ENCODE results near the gene SSPN. TPM values are rescaled to one million over a fixed set of nuclear protein-coding genes. Genes with fewer than 3 reads are reported as not detected.
A peak's percentile ranks its signal among the peaks of the same experiment; 100 is the strongest.

The SSPN gene
- total and polyA plus RNA-seq, 2 experiments from 2014 or later = 1.1 to 2.3 TPM

- Histone ChIP-seq H2AFZ (peak overlapping the region; percentile 21; the same call in 1 of the 2 replicates), H3K27me3 (ENCODE audit: insufficient read depth) (no peaks in the 10 kb centered on the region), H3F3A (replicated peaks; ENCODE audit: low read depth) (no peaks in the 10 kb centered on the region), H3K9me2 (ENCODE audit: insufficient read depth) (no peaks in the 10 kb centered on the region; the same call in 1 of the 2 replicates), H3K36me3 (ENCODE audit: insufficient read depth) (no peaks in the 10 kb centered on the region), H4K20me1 (replicated peaks; ENCODE audit: insufficient read depth) (no peaks in the 10 kb centered on the region), H3K4me2 (no peak overlapping the region), H3K4me1 (ENCODE audit: insufficient read depth) (peaks cover 7% of the 10 kb centered on the region), H3K4me3 (no peak overlapping the region), H3K27ac (ENCODE audit: low read depth) (no peak overlapping the region), H3K79me2 (replicated peaks; ENCODE audit: insufficient read depth) (no peaks in the 10 kb centered on the region)
- peaks cover 2% of the 10 kb centered on the region for H3K27me3 Mint-ChIP-seq (ENCODE audit: insufficient read depth, low read depth, poor library complexity)
- ATAC-seq (no peak), DNase-seq (ENCODE audit: low spot score) (no peak)
- peaks cover 33% of the 10 kb centered on the region for H3K4me1 Mint-ChIP-seq
- no peak overlapping the region for H3K27ac Mint-ChIP-seq
- no peaks in the 10 kb centered on the region for H3K36me3 Mint-ChIP-seq (ENCODE audit: low read depth)
- H3K9me3 Mint-ChIP-seq = no peaks in the 10 kb centered on the region
- TF ChIP-seq CREB1 (CRISPR knock-in tag; IDR thresholded peaks at IDR 0.05; ENCODE audit: low read depth) = no peak
- no peak for TF ChIP-seq NANOG (IDR thresholded peaks at IDR 0.05; ENCODE audit: borderline replicate concordance)
- TF ChIP-seq, protein P1, sequence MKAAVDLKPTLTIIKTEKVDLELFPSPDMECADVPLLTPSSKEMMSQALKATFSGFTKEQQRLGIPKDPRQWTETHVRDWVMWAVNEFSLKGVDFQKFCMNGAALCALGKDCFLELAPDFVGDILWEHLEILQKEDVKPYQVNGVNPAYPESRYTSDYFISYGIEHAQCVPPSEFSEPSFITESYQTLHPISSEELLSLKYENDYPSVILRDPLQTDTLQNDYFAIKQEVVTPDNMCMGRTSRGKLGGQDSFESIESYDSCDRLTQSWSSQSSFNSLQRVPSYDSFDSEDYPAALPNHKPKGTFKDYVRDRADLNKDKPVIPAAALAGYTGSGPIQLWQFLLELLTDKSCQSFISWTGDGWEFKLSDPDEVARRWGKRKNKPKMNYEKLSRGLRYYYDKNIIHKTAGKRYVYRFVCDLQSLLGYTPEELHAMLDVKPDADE (IDR thresholded peaks at IDR 0.05) = no peak
- H3K4me3 Mint-ChIP-seq = no peak overlapping the region
These were observed 42.8 kb upstream of the SSPN start for GRCh38 chr12:26152507-26153102.

DNA sequence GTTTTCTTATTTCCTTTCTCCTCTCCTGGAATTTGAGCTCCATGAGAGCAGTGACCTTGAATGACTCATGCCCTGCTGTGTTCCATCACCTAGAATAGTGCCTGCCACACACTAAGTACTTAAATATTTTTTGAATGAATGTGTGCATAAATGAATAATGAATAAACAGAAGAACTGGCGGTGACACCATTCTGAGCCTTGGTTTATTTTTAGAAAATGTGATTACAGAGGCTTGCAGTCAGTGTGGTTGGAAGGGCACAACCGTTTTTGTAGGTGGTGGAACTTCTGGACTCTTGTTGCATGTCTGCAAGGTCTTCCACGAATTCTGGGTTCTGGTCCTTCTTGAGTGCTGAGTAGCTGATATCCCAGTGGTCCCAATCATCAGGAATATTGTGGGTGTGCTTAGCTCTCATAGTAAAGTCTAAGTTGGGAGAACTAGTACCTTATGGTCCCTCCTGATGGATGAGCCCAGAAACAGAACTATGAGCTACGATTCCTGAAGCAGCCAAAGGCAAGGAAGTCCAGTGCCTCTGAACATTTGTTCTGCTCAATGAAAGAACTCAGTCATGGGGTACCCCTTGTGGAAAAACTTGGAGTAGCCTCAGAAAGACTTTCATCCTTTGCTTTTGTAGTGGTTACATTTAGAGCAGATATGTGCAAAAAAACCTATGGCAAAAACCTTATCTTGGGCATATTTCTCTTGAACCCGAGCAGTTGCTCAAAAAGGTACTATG, 41.8 kb upstream of the SSPN start:
- H3K27ac ChIP-seq (ENCODE audit: low read depth) = no peak overlapping the region
- no peaks in the 10 kb centered on the region for H3K36me3 ChIP-seq (ENCODE audit: insufficient read depth)
- no peaks in the 10 kb centered on the region for H3K27me3 ChIP-seq (ENCODE audit: insufficient read depth)
- no peak overlapping the region for H3K4me3 ChIP-seq
- no peak overlapping the region for H3K4me2 ChIP-seq
- H3K4me1 ChIP-seq (ENCODE audit: insufficient read depth) = peaks cover 12% of the 10 kb centered on the region
- ATAC-seq = no peak
- Mint-ChIP-seq H3K27me3 (ENCODE audit: insufficient read depth, low read depth, poor library complexity) (peaks cover 2% of the 10 kb centered on the region), H3K27ac (no peak overlapping the region), H3K36me3 (ENCODE audit: low read depth) (no peaks in the 10 kb centered on the region), H3K4me1 (peaks cover 37% of the 10 kb centered on the region), H3K4me3 (no peak overlapping the region), H3K9me3 (no peaks in the 10 kb centered on the region; the same call in 2 of the 3 replicates)
- no peaks in the 10 kb centered on the region for H3K79me2 ChIP-seq (replicated peaks; ENCODE audit: insufficient read depth)
- H4K20me1 ChIP-seq (replicated peaks; ENCODE audit: insufficient read depth) = no peaks in the 10 kb centered on the region
- no peak for DNase-seq (ENCODE audit: low spot score)
- H3F3A ChIP-seq (replicated peaks; ENCODE audit: low read depth) = no peaks in the 10 kb centered on the region
- H3K9me2 ChIP-seq (ENCODE audit: insufficient read depth) = no peaks in the 10 kb centered on the region; the same call in 1 of the 2 replicates
- no peak overlapping the region for H2AFZ ChIP-seq
- no peak for TF ChIP-seq EZH2 (IDR thresholded peaks at IDR 0.05; ENCODE audit: low read depth, unreplicated experiment)
- TF ChIP-seq POLR2AphosphoS5 (IDR thresholded peaks at IDR 0.05; ENCODE audit: low read depth) = no peak
- TF ChIP-seq, protein P2, sequence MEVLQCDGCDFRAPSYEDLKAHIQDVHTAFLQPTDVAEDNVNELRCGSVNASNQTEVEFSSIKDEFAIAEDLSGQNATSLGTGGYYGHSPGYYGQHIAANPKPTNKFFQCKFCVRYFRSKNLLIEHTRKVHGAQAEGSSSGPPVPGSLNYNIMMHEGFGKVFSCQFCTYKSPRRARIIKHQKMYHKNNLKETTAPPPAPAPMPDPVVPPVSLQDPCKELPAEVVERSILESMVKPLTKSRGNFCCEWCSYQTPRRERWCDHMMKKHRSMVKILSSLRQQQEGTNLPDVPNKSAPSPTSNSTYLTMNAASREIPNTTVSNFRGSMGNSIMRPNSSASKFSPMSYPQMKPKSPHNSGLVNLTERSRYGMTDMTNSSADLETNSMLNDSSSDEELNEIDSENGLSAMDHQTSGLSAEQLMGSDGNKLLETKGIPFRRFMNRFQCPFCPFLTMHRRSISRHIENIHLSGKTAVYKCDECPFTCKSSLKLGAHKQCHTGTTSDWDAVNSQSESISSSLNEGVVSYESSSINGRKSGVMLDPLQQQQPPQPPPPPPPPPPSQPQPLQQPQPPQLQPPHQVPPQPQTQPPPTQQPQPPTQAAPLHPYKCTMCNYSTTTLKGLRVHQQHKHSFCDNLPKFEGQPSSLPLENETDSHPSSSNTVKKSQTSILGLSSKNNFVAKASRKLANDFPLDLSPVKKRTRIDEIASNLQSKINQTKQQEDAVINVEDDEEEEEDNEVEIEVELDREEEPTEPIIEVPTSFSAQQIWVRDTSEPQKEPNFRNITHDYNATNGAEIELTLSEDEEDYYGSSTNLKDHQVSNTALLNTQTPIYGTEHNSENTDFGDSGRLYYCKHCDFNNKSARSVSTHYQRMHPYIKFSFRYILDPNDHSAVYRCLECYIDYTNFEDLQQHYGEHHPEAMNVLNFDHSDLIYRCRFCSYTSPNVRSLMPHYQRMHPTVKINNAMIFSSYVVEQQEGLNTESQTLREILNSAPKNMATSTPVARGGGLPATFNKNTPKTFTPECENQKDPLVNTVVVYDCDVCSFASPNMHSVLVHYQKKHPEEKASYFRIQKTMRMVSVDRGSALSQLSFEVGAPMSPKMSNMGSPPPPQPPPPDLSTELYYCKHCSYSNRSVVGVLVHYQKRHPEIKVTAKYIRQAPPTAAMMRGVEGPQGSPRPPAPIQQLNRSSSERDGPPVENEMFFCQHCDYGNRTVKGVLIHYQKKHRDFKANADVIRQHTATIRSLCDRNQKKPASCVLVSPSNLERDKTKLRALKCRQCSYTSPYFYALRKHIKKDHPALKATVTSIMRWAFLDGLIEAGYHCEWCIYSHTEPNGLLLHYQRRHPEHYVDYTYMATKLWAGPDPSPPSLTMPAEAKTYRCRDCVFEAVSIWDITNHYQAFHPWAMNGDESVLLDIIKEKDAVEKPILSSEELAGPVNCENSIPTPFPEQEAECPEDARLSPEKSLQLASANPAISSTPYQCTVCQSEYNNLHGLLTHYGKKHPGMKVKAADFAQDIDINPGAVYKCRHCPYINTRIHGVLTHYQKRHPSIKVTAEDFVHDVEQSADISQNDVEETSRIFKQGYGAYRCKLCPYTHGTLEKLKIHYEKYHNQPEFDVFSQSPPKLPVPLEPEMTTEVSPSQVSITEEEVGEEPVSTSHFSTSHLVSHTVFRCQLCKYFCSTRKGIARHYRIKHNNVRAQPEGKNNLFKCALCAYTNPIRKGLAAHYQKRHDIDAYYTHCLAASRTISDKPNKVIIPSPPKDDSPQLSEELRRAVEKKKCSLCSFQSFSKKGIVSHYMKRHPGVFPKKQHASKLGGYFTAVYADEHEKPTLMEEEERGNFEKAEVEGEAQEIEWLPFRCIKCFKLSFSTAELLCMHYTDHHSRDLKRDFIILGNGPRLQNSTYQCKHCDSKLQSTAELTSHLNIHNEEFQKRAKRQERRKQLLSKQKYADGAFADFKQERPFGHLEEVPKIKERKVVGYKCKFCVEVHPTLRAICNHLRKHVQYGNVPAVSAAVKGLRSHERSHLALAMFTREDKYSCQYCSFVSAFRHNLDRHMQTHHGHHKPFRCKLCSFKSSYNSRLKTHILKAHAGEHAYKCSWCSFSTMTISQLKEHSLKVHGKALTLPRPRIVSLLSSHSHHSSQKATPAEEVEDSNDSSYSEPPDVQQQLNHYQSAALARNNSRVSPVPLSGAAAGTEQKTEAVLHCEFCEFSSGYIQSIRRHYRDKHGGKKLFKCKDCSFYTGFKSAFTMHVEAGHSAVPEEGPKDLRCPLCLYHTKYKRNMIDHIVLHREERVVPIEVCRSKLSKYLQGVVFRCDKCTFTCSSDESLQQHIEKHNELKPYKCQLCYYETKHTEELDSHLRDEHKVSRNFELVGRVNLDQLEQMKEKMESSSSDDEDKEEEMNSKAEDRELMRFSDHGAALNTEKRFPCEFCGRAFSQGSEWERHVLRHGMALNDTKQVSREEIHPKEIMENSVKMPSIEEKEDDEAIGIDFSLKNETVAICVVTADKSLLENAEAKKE (CRISPR knock-in tag; IDR thresholded peaks at IDR 0.05) = no peak
- no peak for TF ChIP-seq REST (IDR thresholded peaks at IDR 0.05; ENCODE audit: unreplicated experiment)
- TF ChIP-seq EZH2phosphoT487 (IDR thresholded peaks at IDR 0.05; ENCODE audit: unreplicated experiment) = no peak
- no peak for TF ChIP-seq ZNF114 (CRISPR knock-in tag; IDR thresholded peaks at IDR 0.05)
